HG03097 (cell line): Measurements from ENCODE around the gene IGF1R.
A peak's percentile ranks its signal among the peaks of the same experiment; 100 is the strongest.

Experiments
- ATAC-seq: cut with Tn5 transposase; IDR thresholded peaks from one replicate; pipeline ENCODE4 v1.9.1; 2021; ENCODE audit not compliant: unreplicated experiment, low FRiP score

Gene IGF1R

GRCh38 chr15:98767692-98768091 lies 119.4 kb downstream of the IGF1R start:
- no peak for ATAC-seq

- ATAC-seq: no peak
Observed at GRCh38 chr15:98769867-98770266, 121.5 kb downstream of the IGF1R start.

GRCh38 chr15:98770984-98771383 lies 122.6 kb downstream of the IGF1R start:
- no peak for ATAC-seq

GRCh38 chr15:98771541-98771940 lies 123.2 kb downstream of the IGF1R start:
- ATAC-seq: no peak

GRCh38 chr15:98772895-98773294 lies 124.6 kb downstream of the IGF1R start:
- no peak for ATAC-seq

- no peak for ATAC-seq
Observed at GRCh38 chr15:98773616-98774015, 125.3 kb downstream of the IGF1R start.

- ATAC-seq: no peak
Observed at GRCh38 chr15:98774756-98775497, 126.6 kb downstream of the IGF1R start.

- ATAC-seq: no peak
Observed at GRCh38 chr15:98775498-98776230, 127.3 kb downstream of the IGF1R start.

GRCh38 chr15:98776607-98777281 lies 128.4 kb downstream of the IGF1R start:
- ATAC-seq: peak; percentile 49

- ATAC-seq: no peak
Observed at GRCh38 chr15:98777426-98777825, 129.1 kb downstream of the IGF1R start.

- no peak for ATAC-seq
Observed at GRCh38 chr15:98778263-98778959, 130.1 kb downstream of the IGF1R start.

GRCh38 chr15:98778960-98779359 lies 130.6 kb downstream of the IGF1R start:
- ATAC-seq: no peak

- ATAC-seq: peak; percentile 77
Observed at GRCh38 chr15:98779463-98780071, 131.2 kb downstream of the IGF1R start.

GRCh38 chr15:98781838-98782237 lies 133.5 kb downstream of the IGF1R start:
- ATAC-seq: no peak

- ATAC-seq: no peak
Observed at GRCh38 chr15:98782801-98783200, 134.5 kb downstream of the IGF1R start.

GRCh38 chr15:98785431-98785806 lies 137.1 kb downstream of the IGF1R start:
- no peak for ATAC-seq

- ATAC-seq: peak; percentile 90
Observed at GRCh38 chr15:98785807-98786621, 137.7 kb downstream of the IGF1R start.

GRCh38 chr15:98786717-98787116 lies 138.4 kb downstream of the IGF1R start:
- no peak for ATAC-seq

GRCh38 chr15:98787194-98787593 lies 138.9 kb downstream of the IGF1R start:
- ATAC-seq: no peak
